Medulla oblongata (tissue), 1 donor: Measurements from ENCODE around the gene ABHD16A.
A peak's percentile ranks its signal among the peaks of the same experiment; 100 is the strongest.

Experiments used
- DNase-seq: peaks from one replicate; pipeline ENCODE4 v3.0.0-alpha.2; 2015; ENCODE audit errors: extremely low spot score

Gene ABHD16A

DNA sequence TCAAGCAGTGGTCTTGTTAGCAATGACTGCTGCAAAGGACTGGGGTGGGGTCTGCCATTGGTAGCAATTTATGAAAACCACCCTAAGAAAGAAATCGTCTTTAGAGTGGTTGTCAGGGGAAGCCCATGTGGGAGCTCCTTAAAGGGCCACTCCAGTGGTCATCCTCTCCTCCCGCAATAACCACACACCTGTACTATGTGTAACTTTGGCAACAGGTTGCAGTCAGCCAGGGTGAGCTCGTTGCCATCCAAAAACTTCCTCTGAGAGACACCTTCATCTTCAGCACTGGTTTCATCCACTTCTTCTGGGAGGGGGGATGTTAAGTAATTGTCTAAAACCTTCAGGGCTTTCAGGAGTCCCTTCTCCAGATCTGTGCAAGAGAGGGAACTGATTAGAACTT, 28.9 kb upstream of the ABHD16A start:
- no peak for DNase-seq

DNA sequence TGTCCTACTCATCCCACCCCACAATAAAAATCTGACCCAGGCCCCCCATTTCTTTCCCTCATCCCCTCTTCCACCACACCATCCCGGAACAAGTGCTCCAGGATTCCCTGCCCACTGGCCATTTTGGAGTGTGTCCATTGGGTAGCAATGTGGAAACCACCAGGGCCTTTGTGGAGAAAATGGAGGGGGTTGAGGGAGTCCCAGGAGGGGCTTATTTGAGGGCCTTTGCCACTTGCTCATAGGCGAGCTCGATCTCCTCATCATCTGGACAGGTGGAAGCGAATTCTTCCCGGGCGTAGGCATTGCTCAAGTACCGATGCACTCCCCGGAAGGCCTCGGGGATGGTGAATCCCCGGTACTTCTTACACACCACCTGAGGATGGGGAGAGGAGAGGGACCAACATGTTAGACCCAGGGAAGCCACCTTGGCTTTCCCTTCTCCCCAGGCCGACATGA, 27.5 kb upstream of the ABHD16A start:
- no peak for DNase-seq

DNA sequence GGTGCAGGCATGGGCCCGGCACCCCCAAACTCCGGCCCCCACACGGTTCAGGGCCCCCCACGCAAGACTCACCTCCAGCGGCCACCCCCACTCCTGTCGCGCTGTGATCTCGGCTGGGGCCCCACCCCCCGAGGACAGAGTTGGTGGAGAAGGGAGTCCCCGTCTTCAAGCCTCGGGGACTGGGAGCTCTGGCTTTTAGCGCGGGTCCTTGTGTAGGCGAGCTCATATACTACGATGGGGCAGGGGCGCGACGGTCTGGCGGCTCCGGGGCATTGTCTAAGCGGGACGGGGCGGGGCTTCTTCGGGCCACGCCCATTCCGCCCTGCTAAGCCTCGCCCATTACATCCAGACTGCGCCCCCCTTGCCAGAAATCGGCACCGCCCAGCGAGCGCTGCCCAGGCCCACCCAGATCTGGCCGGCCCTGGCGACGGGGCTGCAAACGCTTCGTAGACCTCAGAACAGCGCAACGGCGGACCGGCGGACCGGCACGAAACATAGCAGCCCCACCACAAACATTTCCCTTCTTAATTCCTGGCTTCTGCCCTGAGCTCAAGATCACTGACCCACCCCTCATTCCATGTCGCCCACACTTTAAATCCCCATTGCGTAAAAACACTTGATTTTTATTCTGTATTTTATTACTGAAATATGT, 27.0 kb upstream of the ABHD16A start:
- peak; percentile 89 for DNase-seq

DNA sequence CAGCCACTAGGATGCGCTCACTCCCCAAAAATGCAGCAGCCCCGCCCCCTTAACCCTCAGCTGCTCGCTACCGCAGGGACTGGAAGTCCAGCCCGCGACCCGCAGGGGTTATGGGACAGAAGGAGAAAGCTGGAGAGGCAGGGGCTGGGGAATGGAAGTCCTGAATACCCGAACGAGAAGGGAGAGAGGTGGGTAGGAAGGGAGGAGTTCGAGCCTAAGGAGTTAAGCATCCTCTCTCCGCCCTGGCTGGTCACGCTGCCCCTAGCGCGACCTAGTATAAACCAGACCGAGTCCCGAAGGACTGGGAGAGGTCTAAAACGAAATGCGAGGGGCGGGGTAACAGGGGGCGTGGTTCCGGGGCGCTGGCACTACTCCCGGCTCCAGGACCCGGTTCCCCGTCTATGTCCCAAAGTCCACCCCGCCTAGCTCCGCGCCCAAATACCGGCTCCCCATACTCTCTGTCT, 26.4 kb upstream of the ABHD16A start:
- DNase-seq, result peak; percentile 91

DNA sequence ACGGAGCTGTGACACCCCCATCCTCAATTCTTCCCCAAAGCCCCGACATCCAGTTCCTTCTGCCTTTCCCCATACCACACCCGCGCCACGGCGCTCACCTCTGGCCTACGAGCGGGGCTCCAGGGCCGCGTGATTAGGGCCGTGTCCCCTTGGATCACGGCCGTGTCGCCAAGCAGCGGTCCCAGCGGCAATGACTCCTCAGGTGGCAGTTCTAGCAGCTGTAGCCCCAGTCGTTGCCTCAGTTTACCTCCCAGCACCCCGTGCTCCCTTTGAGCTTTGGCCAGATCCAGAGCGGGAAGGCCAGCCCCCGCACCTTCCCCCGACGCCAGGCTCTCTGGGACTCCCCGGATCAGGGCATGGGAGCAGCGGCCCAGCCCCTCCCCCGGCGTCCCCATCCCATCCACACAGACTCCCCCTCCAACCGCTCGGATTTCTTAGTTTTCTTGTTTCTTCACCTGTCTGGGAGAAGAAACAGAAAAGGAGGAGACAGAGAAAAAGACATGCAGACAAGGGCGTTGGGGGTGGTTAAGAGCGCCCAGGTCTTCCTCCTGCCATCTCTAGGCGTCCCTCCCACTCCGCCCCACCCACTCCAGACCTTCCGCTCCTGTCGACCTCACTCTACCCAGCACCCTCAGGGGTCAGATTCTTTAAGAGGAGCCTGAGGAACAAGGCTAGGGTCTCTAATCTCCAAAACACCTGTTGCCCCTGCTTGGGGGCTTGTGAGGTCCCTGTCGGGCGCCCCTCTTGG, 25.8 kb upstream of the ABHD16A start, which contains the start of gene DDAH2:
DDAH2 (minus strand) TSS at position 533 of the 748 bp plus-strand sequence; CDS start at position 395, 138 bp downstream.
- no peak for DNase-seq

DNA sequence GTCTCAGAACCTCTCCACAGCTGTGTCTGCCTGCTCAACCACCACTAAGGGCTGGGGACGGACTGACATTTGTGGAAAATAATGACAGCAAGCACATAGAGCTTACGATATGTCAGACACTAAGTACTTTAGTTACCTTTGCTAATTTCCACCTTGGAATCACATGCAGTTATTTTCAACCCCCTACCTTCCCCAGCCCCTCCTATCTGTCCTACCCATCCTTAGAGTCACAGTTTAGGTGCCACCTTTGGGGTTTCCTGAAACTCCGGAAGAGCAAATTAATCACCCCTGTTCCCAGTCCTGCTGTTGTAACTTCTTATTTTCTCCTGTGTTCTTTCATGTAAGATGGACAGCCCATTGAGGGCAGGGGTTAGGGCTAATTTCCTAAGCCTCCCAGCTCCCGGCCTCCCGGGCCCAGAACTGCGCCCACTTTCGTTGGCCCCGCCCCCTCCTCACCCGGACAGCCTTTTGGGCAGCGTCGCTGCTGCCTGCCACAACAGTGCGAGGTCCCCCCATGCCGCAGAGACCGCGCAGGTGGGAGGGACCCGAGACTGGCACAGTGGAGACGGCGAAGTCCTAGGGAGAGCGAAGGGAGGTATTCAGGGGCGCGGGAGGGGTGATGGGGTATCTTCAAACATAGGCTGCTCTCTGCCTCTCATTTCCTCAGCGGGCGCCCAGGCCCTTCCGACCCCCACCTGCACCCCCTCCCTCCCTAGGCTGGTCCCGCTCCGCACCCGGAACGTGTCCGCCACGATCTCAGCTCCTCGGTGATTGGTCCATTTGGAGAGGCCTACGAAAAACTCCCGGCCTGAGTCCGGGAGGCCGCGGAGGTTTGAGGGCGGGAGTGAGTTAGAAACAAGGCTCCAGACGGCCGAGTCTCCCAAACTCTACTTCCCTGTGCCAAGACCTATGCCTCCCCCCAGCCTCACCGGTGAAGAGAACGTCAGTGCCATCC, 24.9 kb upstream of the ABHD16A start:
- DNase-seq, result no peak

DNA sequence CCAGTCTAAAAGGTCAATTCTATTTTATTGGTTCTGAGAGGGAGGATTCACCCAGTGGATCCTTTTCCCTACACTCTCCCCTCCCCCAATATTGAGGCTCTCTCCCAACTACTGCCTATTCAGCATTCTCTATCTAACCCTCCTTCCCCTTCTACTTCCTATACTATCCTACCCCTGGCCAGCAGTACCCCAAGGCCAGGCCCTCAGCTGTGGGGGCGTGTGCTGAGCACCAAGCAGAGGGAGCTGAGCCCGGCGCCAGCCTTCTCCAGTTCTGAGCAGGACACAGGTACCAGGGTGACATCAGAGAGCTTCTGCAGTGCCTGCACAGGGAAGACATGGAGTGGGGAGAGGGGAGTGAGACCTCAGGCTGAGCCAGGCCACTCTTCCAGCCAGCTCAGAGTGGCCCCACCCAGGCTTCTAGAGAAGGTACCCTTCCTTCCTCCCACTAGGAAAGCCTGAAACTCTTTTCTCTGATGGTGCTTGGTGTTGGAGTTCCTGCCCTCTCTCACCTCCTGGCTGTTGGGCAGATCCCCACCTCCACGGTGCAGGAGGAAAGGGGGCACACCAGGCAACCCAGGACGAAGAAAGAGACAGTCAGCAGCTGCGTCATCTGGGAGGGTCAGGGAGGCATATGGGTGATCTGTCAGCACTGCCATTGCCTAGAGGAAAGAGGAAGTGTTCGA, 24.1 kb upstream of the ABHD16A start:
- DNase-seq, result peak; percentile 63

DNA sequence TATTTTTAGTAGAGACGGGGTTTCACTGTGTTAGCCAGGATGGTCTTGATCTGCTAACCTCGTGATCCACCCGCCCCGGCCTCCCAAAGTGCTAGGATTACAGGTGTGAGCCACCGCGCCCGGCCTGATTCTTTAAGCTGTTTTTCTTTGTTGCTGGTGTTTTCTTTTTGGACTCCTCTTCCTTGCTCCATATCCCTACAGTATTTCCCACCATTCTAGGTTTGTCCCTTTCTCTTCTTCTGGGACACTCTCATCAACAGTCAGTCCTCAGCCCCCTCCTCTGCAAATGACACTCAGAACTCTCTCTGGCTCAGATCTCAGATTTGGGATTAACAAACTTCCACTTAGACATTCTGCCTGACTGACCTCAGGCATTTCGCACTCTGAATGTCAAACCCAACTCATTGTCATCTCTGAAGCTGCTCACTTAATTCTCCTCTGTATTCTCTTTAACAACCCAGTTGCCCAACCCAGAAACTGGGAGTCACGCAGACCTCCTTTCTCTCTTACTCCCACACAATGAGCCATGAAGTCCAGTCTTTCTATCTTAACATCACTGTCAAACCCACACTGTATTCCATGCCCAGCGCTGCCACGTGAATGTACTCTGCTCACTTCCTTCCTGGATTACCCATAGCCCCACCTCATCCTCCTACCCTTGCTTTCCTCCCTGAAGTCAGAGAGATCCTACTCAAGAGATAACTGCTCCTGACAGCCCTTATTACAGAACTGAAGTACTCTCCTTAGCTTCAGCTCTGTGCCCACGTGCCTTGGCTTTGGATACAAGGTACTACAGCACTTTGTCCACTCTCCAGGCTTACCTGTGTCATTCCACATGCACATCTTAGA, 22.6 kb upstream of the ABHD16A start:
- DNase-seq, result no peak

DNA sequence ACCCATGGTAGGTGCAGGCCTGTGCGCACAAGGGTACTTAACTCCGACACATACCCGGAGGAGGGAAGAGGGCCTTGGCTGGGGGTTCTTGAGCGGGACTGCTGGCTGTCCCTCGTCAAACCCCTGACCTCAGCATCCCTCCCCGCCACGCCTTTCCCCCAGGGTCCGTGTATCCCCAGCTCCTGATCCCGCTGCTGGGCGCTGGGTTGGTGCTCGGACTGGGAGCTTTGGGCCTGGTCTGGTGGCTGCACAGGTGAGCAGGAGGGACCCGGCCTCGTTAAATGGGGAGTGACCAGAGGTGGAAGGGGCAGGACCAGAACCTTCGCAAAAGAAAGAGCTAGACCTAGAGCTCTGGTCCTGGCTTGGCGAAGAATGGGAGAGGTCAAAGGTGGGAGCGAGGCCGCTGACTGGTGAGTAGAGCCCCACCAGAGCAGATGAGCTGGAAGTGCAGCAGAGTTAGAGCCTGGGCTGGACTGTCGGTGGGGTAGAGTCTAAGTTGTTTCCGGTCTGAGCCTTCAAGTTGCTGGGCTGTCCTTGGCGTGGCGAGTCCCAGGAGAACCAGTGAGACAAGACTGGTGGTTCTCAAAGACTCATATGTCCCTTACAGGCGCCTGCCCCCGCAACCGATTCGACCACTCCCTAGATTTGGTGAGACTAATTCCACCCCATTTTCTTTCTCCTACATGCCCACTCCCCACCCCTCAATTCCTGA, 21.0 kb upstream of the ABHD16A start:
- no peak for DNase-seq

DNA sequence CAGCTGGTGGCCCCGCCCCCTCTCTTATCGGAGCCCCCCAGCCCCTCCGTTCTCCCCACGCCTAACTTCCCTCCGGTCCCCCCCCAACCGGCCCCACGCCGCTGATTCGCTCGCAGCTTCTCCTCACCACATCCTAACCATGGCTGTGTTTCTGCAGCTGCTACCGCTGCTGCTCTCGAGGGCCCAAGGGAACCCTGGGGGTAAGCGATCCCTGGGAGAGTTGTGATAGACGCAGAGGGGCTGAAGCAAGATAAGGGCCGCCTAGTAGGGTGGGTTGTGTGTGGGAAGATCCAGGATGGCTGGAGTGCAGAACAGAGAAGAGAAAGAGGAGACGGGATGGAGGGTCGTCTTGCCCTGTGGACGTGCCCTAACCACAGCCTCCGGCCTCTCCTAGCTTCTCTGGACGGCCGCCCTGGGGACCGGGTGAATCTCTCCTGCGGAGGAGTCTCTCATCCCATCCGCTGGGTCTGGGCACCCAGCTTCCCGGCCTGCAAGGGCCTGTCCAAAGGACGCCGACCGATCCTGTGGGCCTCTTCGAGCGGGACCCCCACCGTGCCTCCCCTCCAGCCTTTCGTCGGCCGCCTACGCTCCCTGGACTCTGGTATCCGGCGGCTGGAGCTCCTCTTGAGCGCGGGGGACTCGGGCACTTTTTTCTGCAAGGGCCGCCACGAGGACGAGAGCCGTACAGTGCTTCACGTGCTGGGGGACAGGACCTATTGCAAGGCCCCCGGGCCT, 20.3 kb upstream of the ABHD16A start, which contains the start of gene MPIG6B:
MPIG6B (plus strand) TSS at position 129 of the 735 bp plus-strand sequence; CDS start at position 140, 11 bp downstream.
- no peak for DNase-seq

DNA sequence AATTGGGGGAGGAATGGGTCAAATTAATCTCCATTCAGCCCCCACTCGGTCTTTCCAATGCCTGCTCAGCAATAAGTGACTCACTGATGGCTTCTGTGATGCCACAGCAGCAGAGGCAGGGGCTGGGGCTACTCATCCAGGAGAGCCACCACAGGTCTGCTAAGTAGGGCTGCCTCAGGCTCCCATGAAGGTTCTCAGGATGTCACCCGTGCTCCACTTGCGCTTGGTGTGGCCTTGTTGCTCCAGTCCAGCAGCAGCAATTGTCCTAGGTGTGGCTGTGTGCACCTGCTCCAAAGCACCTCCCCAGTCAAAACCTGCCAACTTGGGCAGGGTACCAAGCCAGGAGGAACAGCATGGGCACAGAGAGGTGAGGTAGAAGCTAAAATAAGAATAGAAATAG, 19.0 kb upstream of the ABHD16A start:
- DNase-seq, result no peak

DNA sequence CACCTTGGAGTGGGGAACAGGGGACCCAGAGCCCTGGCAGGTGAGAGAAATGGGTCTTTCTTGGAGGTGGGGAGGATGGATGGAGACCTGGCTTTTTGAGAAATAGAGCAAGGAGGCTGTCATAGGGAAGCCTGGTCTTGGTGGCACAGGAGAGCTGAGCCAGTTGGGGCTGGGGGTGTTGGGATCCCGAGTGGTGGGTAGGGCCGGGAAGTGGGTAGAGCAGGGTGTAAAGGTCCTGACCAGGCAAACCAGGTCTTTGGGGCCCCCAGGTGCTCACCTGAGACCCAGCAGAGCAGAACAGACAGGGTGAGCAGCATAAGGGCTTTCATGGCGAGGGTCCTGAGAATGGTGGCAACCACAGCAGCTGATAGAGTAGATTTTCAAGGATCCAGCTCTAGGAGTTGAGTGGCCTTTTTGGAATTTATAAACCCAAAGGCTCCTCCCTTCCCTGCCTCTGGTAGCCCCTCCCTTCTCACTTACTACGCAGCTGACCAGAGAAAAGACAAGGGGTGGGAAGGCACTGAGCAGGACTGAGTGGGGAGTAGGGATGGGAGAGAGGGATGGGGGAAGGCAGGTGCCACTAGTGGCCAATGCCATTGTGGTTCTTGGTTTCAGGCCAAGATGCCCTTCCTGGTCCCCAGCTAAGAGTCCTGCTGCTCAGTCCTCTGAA, 18.4 kb upstream of the ABHD16A start, which contains the start of gene LY6G6C:
LY6G6C (minus strand) TSS at position 396 of the 670 bp plus-strand sequence; CDS start at position 329, 67 bp downstream.
- DNase-seq, result no peak

DNA sequence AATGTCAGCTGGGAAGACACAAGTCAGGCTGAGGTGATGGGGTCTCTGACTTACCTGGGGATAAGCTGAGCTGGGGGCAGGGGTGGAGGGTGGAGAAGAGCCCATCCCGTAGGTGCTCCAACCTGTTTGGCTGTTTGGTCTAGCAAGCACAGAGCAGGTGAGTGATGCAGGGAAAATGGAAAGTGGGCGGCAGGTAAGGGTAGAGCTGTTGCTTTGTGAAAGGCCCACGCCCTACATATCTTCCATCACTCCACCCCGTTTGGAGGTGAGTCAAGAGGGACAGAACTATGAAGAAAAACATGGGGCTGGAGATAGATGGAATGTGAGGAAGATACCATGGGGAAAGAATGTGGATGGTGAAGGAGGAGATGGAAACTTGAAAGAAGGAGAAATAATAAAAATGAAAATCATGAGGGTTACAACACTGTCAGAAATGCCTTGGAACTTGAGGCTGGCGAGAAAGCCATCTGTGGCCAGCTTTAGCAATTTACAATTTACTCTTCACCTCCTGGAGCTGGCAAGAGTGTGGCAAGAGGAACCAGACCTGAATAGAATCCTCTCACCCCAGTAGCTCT, 17.2 kb upstream of the ABHD16A start:
- DNase-seq, result no peak

DNA sequence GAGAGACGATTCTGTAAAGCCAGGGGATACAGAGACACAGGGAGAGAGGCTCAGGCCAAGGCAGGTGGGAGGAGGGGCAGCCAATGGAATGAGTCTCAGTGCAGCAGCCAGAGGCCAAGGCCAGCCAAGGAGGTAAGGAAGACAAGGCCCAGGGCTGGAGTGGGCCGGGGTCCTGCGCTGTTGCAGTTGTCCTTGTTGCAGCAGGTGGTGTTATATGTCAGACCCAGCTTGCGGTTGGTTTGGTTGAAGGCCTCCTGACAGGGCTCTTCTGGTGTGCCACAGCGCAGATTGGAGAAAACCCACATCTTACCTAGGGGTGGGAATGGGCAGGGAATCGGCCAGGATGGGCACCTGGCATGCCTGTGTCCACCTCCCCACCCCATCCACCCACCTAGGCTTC, 15.9 kb upstream of the ABHD16A start:
- no peak for DNase-seq

DNA sequence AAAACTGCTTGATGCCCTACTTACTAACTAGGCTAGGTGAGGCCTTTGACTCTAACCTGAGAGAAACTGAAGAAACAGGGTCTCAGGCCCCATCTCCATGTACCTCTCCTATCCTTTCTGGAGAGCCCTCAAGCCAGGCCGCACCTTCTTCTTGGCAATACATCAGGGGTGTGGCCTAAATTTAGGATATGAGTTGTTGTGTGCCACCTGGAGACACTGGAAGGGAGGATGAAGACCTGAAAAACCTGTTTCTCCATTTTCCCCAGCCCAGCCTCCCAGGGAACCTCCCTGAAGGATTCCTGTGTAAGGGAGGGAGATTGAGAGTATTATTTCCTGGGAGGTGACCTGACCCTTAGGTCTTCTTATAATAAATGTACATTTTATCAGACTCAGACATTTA, 15.1 kb upstream of the ABHD16A start:
- DNase-seq, result no peak

DNA sequence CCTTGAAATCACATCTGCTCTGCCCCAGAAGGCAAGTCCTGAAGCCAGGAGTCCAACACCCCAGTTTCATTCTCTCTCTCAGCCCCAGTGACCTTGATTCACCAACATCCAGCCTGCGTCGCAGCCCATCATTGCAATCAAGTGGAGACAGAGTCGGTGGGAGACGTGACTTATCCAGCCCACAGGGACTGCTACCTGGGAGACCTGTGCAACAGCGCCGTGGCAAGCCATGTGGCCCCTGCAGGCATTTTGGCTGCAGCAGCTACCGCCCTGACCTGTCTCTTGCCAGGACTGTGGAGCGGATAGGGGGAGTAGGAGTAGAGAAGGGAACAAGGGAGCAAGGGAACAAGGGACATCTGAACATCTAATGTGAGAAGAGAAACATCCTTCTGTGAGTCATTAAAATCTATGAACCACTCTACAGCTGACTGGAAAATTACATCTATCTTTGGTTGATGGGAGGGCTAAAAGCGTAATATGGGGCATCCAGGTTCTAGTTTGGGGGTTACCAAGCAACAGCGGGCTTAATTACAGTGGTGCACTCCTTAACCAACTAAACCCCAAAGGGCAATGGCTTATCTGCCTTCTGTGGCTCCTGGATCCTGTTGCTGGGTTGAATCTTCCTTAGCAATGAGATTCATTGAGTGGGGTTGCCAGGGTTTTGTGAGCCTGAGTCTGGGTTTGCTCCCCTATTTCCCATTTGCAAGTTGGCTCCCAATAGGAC, 14.5 kb upstream of the ABHD16A start:
- DNase-seq, result no peak
